OCI-M1 (cell line): ENCODE measurements around the gene ABCC1.
A peak's percentile ranks its signal among the peaks of the same experiment; 100 is the strongest.

Source experiments
- DNase-seq: peaks from one replicate; lab custom pipeline; 2025; lab: John Stamatoyannopoulos, UW

Gene ABCC1

GRCh38 chr16:15993946-15994665, 44.7 kb downstream of the ABCC1 start:
- DNase-seq: no peak

GRCh38 chr16:15996432-15997109, 47.2 kb downstream of the ABCC1 start:
- no peak for DNase-seq

GRCh38 chr16:16000685-16001084, 51.3 kb downstream of the ABCC1 start:
- DNase-seq: no peak

GRCh38 chr16:16001596-16002255, 52.3 kb downstream of the ABCC1 start:
- peak; percentile 27 for DNase-seq

- no peak for DNase-seq
Measured at GRCh38 chr16:16003719-16004313, 54.4 kb downstream of the ABCC1 start.

- no peak for DNase-seq
Measured at GRCh38 chr16:16004314-16004749, 54.9 kb downstream of the ABCC1 start.

- DNase-seq: no peak
Measured at GRCh38 chr16:16005721-16006120, 56.3 kb downstream of the ABCC1 start.

- DNase-seq: no peak
Measured at GRCh38 chr16:16006650-16007049, 57.2 kb downstream of the ABCC1 start.

GRCh38 chr16:16007743-16008111, 58.3 kb downstream of the ABCC1 start:
- no peak for DNase-seq

GRCh38 chr16:16008666-16009065, 59.2 kb downstream of the ABCC1 start:
- DNase-seq: no peak

- no peak for DNase-seq
Measured at GRCh38 chr16:16009401-16009800, 60.0 kb downstream of the ABCC1 start.

GRCh38 chr16:16010194-16010593, 60.8 kb downstream of the ABCC1 start:
- DNase-seq: no peak

- no peak for DNase-seq
Measured at GRCh38 chr16:16012144-16012543, 62.7 kb downstream of the ABCC1 start.

- no peak for DNase-seq
Measured at GRCh38 chr16:16013812-16014211, 64.4 kb downstream of the ABCC1 start.

- no peak for DNase-seq
Measured at GRCh38 chr16:16014329-16015224, 65.2 kb downstream of the ABCC1 start.

- DNase-seq: no peak
Measured at GRCh38 chr16:16015849-16016248, 66.4 kb downstream of the ABCC1 start.

- no peak for DNase-seq
Measured at GRCh38 chr16:16016388-16016964, 67.1 kb downstream of the ABCC1 start.

GRCh38 chr16:16017812-16018211, 68.4 kb downstream of the ABCC1 start:
- no peak for DNase-seq

GRCh38 chr16:16018705-16019104, 69.3 kb downstream of the ABCC1 start:
- DNase-seq: no peak

GRCh38 chr16:16019488-16019887, 70.1 kb downstream of the ABCC1 start:
- no peak for DNase-seq

GRCh38 chr16:16020291-16020690, 70.9 kb downstream of the ABCC1 start:
- DNase-seq: no peak
